ENCODE measurements around the gene PRTFDC1. TPM values are rescaled to one million over a fixed set of nuclear protein-coding genes. Genes with fewer than 3 reads are reported as not detected.

PRTFDC1 gene
- polyA plus RNA-seq, 1 experiment = 46.8 TPM

GRCh38 chr10:24953675-24954074 is 1.3 kb upstream of the PRTFDC1 start:
- H3K27me3 ChIP-seq (ENCODE audit: control insufficient read depth, insufficient read depth, low read length) = no peaks in the 10 kb centered on the region
- TF ChIP-seq CTCF (IDR thresholded peaks at IDR 0.05; ENCODE audit: low read depth, low read length) = no peak
- CTCF ChIA-PET = interaction anchor here (0.7 kb wide), 1 partner anchor 33 kb away, joined by 8 read pairs; no protein-coding TSS in a partner anchor
- H3K4me3 ChIP-seq (ENCODE audit: low read depth, low read length) = no peak overlapping the region
- no peak for DNase-seq (ENCODE audit: low read depth, low spot score)
- H3K9me3 ChIP-seq (ENCODE audit: control insufficient read depth, insufficient read depth, low read length) = no peaks in the 10 kb centered on the region
- H3K27ac ChIP-seq (ENCODE audit: low read depth, low read length) = peak overlapping the region; percentile 70
- POLR2A ChIA-PET = no interaction called here

- H3K27ac ChIP-seq (ENCODE audit: low read depth, low read length) = peak overlapping the region; percentile 70
- ChIA-PET CTCF (interaction anchor here (0.6 to 0.7 kb wide), 2 partner anchors 33 to 228 kb away, joined by 5 to 8 read pairs; no protein-coding TSS in a partner anchor), POLR2A (interaction anchor here (0.6 to 1.2 kb wide), 2 partner anchors 82 to 229 kb away, joined by 3 to 9 read pairs; partner anchors contain the start of gene ARHGAP21)
- H3K4me3 ChIP-seq (ENCODE audit: low read depth, low read length) = peak overlapping the region; percentile 61
- no peaks in the 10 kb centered on the region for H3K9me3 ChIP-seq (ENCODE audit: control insufficient read depth, insufficient read depth, low read length)
- no peak for TF ChIP-seq CTCF (IDR thresholded peaks at IDR 0.05; ENCODE audit: low read depth, low read length)
- no peak for DNase-seq (ENCODE audit: low read depth, low spot score)
- no peaks in the 10 kb centered on the region for H3K27me3 ChIP-seq (ENCODE audit: control insufficient read depth, insufficient read depth, low read length)
These were observed 570 bp upstream of the PRTFDC1 start for GRCh38 chr10:24952707-24953645.

- POLR2A ChIA-PET = interaction anchor here (0.6 to 1.2 kb wide), 5 partner anchors 24 to 228 kb away, joined by 3 to 8 read pairs (median 3); partner anchors contain the start of gene ARHGAP21
- DNase-seq (ENCODE audit: low read depth, low spot score) = no peak
- CTCF ChIA-PET = interaction anchor here (0.5 to 1.1 kb wide), 4 partner anchors 22 to 244 kb away, joined by 3 to 4 read pairs (median 3); no protein-coding TSS in a partner anchor
- Histone ChIP-seq H3K4me3 (ENCODE audit: low read depth, low read length) (peak overlapping the region; percentile 61), H3K27me3 (ENCODE audit: control insufficient read depth, insufficient read depth, low read length) (no peaks in the 10 kb centered on the region), H3K27ac (ENCODE audit: low read depth, low read length) (peak overlapping the region; percentile 52), H3K9me3 (ENCODE audit: control insufficient read depth, insufficient read depth, low read length) (no peaks in the 10 kb centered on the region)
- TF ChIP-seq CTCF (IDR thresholded peaks at IDR 0.05; ENCODE audit: low read depth, low read length) = no peak
These were observed 934 bp downstream of the PRTFDC1 start for GRCh38 chr10:24951201-24952142.

GRCh38 chr10:24950439-24950838 is 2.0 kb downstream of the PRTFDC1 start:
- ChIA-PET CTCF (no interaction called here), POLR2A (no interaction called here)
- Histone ChIP-seq H3K4me3 (ENCODE audit: low read depth, low read length) (no peak overlapping the region), H3K27me3 (ENCODE audit: control insufficient read depth, insufficient read depth, low read length) (no peaks in the 10 kb centered on the region), H3K27ac (ENCODE audit: low read depth, low read length) (no peak overlapping the region), H3K9me3 (ENCODE audit: control insufficient read depth, insufficient read depth, low read length) (no peaks in the 10 kb centered on the region)
- no peak for DNase-seq (ENCODE audit: low read depth, low spot score)
- no peak for TF ChIP-seq CTCF (IDR thresholded peaks at IDR 0.05; ENCODE audit: low read depth, low read length)

Data from AG04450 (cell line).